HG03439 (cell line): ENCODE data around the gene MTFR1L.

Experiments used
- ATAC-seq: cut with Tn5 transposase; IDR thresholded peaks from one replicate; pipeline ENCODE4 v1.9.1; 2021; ENCODE audit warnings: mild to moderate bottlenecking, moderate library complexity; ENCODE audit not compliant: unreplicated experiment

MTFR1L gene

GRCh38 chr1:25807480-25808390, 12.0 kb upstream of the MTFR1L start:
- ATAC-seq = no peak

- no peak for ATAC-seq
Measured at GRCh38 chr1:25808481-25809244, 11.1 kb upstream of the MTFR1L start.

- no peak for ATAC-seq
Measured at GRCh38 chr1:25809283-25809926, 10.3 kb upstream of the MTFR1L start.

GRCh38 chr1:25809929-25810328, 9.8 kb upstream of the MTFR1L start:
- no peak for ATAC-seq

- no peak for ATAC-seq
Measured at GRCh38 chr1:25810341-25811299, 9.1 kb upstream of the MTFR1L start.

- no peak for ATAC-seq
Measured at GRCh38 chr1:25811384-25812082, 8.2 kb upstream of the MTFR1L start.

- ATAC-seq = no peak
Measured at GRCh38 chr1:25813071-25813733, 6.6 kb upstream of the MTFR1L start.

GRCh38 chr1:25813734-25814471, 5.9 kb upstream of the MTFR1L start:
- ATAC-seq = no peak

GRCh38 chr1:25814549-25815087, 5.1 kb upstream of the MTFR1L start:
- ATAC-seq = no peak

GRCh38 chr1:25815208-25816111, 4.3 kb upstream of the MTFR1L start:
- ATAC-seq = no peak

- ATAC-seq = no peak
Measured at GRCh38 chr1:25816112-25816718, 3.5 kb upstream of the MTFR1L start.

GRCh38 chr1:25817840-25818501, 1.8 kb upstream of the MTFR1L start:
- ATAC-seq = no peak

- ATAC-seq = no peak
Measured at GRCh38 chr1:25818569-25818968, 1.2 kb upstream of the MTFR1L start.

GRCh38 chr1:25820247-25821111, 725 bp downstream of the MTFR1L start:
- peak; percentile 34 for ATAC-seq

GRCh38 chr1:25821112-25821476, 1.3 kb downstream of the MTFR1L start:
- no peak for ATAC-seq
